Measurements from ENCODE around the gene LMOD3. TPM values are rescaled to one million over a fixed set of nuclear protein-coding genes. Genes with fewer than 3 reads are reported as not detected.

LMOD3 gene
- polyA plus RNA-seq, 1 donor (not counting 4 experiments of a cell fraction or from before 2014, with no cell fraction given): not detected

GRCh38 chr3:69063636-69064035 lies 58.8 kb downstream of the LMOD3 start:
- no peaks in the 10 kb centered on the region for H3K79me2 ChIP-seq (ENCODE audit: control insufficient read depth, insufficient read depth, low read length)
- H4K20me1 ChIP-seq (ENCODE audit: control insufficient read depth, extremely low read depth, insufficient read depth, low read length): no peaks in the 10 kb centered on the region
- no peak overlapping the region for H2AFZ ChIP-seq (ENCODE audit: control insufficient read depth, low read length)
- no peaks in the 10 kb centered on the region for H3K27me3 ChIP-seq (ENCODE audit: control insufficient read depth, extremely low read depth, insufficient read depth, low read length)
- no peaks in the 10 kb centered on the region for H3K9me1 ChIP-seq (ENCODE audit: control insufficient read depth, extremely low read depth, insufficient read depth, low read length)
- no peak overlapping the region for H3K27ac ChIP-seq (ENCODE audit: control insufficient read depth, insufficient read depth, low read length)
- no peak for FAIRE-seq
- H3K4me1 ChIP-seq (ENCODE audit: control insufficient read depth, extremely low read depth, insufficient read depth, low read length): no peaks in the 10 kb centered on the region
- peaks cover 15 to 19% of the 10 kb centered on the region in 2 experiments for H3K36me3 ChIP-seq (ENCODE audit: control insufficient read depth in 2 of 2, extremely low read depth in 1 of 2, insufficient read depth in 2 of 2, low read length in 2 of 2)
- TF ChIP-seq, protein P1, sequence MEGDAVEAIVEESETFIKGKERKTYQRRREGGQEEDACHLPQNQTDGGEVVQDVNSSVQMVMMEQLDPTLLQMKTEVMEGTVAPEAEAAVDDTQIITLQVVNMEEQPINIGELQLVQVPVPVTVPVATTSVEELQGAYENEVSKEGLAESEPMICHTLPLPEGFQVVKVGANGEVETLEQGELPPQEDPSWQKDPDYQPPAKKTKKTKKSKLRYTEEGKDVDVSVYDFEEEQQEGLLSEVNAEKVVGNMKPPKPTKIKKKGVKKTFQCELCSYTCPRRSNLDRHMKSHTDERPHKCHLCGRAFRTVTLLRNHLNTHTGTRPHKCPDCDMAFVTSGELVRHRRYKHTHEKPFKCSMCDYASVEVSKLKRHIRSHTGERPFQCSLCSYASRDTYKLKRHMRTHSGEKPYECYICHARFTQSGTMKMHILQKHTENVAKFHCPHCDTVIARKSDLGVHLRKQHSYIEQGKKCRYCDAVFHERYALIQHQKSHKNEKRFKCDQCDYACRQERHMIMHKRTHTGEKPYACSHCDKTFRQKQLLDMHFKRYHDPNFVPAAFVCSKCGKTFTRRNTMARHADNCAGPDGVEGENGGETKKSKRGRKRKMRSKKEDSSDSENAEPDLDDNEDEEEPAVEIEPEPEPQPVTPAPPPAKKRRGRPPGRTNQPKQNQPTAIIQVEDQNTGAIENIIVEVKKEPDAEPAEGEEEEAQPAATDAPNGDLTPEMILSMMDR (optimal IDR thresholded peaks at IDR 0.05 in 1 of 3, IDR thresholded peaks at IDR 0.05 in 1 of 3, conservative IDR thresholded peaks at IDR 0.05 in 1 of 3; ENCODE audit: extremely low read depth in 1 of 3, insufficient read depth in 2 of 3, low read length in 3 of 3): no peak
- no peak for TF ChIP-seq EZH2 (IDR thresholded peaks at IDR 0.05; ENCODE audit: low read length)
- no peak for DNase-seq (ENCODE audit: low read depth, low spot score)
- H3K9me3 ChIP-seq (ENCODE audit: control insufficient read depth, low read depth, low read length): no peaks in the 10 kb centered on the region
- no peak overlapping the region for H3K4me2 ChIP-seq (ENCODE audit: control insufficient read depth, extremely low read depth, insufficient read depth, low read depth, low read length)
- H3K4me3 ChIP-seq (ENCODE audit: control insufficient read depth in 2 of 3, extremely low read depth in 1 of 3, insufficient read depth in 2 of 3, low read depth in 1 of 3, low read length in 3 of 3): no peak overlapping the region
- no peak overlapping the region for H3K9ac ChIP-seq (ENCODE audit: control insufficient read depth, extremely low read depth, insufficient read depth, low read length)
- dilution Hi-C loops (cut with MboI; ENCODE audit: extremely low pct_ligation_motif_present, low sequenced_read_pairs): no loop called here

GRCh38 chr3:69059688-69060087 lies 62.7 kb downstream of the LMOD3 start:
- H3K9me1 ChIP-seq (ENCODE audit: control insufficient read depth, extremely low read depth, insufficient read depth, low read length): no peaks in the 10 kb centered on the region
- peaks cover 17 to 25% of the 10 kb centered on the region in 2 experiments for H3K36me3 ChIP-seq (ENCODE audit: control insufficient read depth in 2 of 2, extremely low read depth in 1 of 2, insufficient read depth in 2 of 2, low read length in 2 of 2)
- no peaks in the 10 kb centered on the region for H3K27me3 ChIP-seq (ENCODE audit: control insufficient read depth, extremely low read depth, insufficient read depth, low read length)
- no peak for DNase-seq (ENCODE audit: low read depth, low spot score)
- dilution Hi-C loops (cut with MboI; ENCODE audit: extremely low pct_ligation_motif_present, low sequenced_read_pairs): no loop called here
- no peak overlapping the region for H3K27ac ChIP-seq (ENCODE audit: control insufficient read depth, insufficient read depth, low read length)
- H3K9ac ChIP-seq (ENCODE audit: control insufficient read depth, extremely low read depth, insufficient read depth, low read length): no peak overlapping the region
- FAIRE-seq: no peak
- H3K79me2 ChIP-seq (ENCODE audit: control insufficient read depth, insufficient read depth, low read length): no peaks in the 10 kb centered on the region
- H2AFZ ChIP-seq (ENCODE audit: control insufficient read depth, low read length): no peak overlapping the region
- no peak overlapping the region for H3K4me2 ChIP-seq (ENCODE audit: control insufficient read depth, extremely low read depth, insufficient read depth, low read depth, low read length)
- no peaks in the 10 kb centered on the region for H3K9me3 ChIP-seq (ENCODE audit: control insufficient read depth, low read depth, low read length)
- H4K20me1 ChIP-seq (ENCODE audit: control insufficient read depth, extremely low read depth, insufficient read depth, low read length): no peaks in the 10 kb centered on the region
- TF ChIP-seq, protein P1 (optimal IDR thresholded peaks at IDR 0.05 in 1 of 3, IDR thresholded peaks at IDR 0.05 in 1 of 3, conservative IDR thresholded peaks at IDR 0.05 in 1 of 3; ENCODE audit: extremely low read depth in 1 of 3, insufficient read depth in 2 of 3, low read length in 3 of 3): no peak
- no peak for TF ChIP-seq EZH2 (IDR thresholded peaks at IDR 0.05; ENCODE audit: low read length)
- no peak overlapping the region for H3K4me3 ChIP-seq (ENCODE audit: control insufficient read depth in 2 of 3, extremely low read depth in 1 of 3, insufficient read depth in 2 of 3, low read depth in 1 of 3, low read length in 3 of 3)
- no peaks in the 10 kb centered on the region for H3K4me1 ChIP-seq (ENCODE audit: control insufficient read depth, extremely low read depth, insufficient read depth, low read length)
